ENCODE results near the gene PRDM8. TPM values are rescaled to one million over a fixed set of nuclear protein-coding genes. Genes with fewer than 3 reads are reported as not detected.
A peak's percentile ranks its signal among the peaks of the same experiment; 100 is the strongest.

PRDM8 gene
- polyA plus RNA-seq, 2 of the 4 experiments (the other 2 are of a cell fraction): 0.10 to 0.14 TPM

DNA sequence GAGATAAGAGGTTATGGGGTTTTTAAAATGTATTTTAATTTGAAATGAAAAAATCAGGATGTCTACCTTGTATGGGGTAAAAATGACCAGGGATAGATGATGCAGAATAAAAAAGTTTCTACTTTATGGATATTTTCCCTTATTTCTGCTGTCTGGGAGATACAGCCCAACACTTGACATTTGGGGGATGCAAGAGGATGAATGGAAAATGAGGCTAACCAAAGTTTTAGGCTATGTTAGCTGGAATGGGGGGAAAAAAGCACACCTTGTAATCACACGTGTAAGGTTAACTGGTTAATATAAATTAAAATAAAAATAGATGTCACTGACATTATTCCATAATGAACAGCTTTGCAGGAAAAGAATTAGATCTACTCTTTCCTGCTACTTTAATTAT, 1.1 kb downstream of the PRDM8 start:
- no peaks in the 10 kb centered on the region for H3K9me3 ChIP-seq
- peak overlapping the region; percentile 80 for H3K4me2 ChIP-seq
- TF ChIP-seq RNF2 (IDR thresholded peaks at IDR 0.05; ENCODE audit: borderline replicate concordance, low read depth): no peak; the same call in 1 of the 2 replicates
- no peak for TF ChIP-seq CHD4 (IDR thresholded peaks at IDR 0.05; ENCODE audit: borderline replicate concordance)
- TF ChIP-seq, protein P1, sequence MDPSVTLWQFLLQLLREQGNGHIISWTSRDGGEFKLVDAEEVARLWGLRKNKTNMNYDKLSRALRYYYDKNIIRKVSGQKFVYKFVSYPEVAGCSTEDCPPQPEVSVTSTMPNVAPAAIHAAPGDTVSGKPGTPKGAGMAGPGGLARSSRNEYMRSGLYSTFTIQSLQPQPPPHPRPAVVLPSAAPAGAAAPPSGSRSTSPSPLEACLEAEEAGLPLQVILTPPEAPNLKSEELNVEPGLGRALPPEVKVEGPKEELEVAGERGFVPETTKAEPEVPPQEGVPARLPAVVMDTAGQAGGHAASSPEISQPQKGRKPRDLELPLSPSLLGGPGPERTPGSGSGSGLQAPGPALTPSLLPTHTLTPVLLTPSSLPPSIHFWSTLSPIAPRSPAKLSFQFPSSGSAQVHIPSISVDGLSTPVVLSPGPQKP (IDR thresholded peaks at IDR 0.05; ENCODE audit: low read depth, low read length): no peak
- no peak for TF ChIP-seq CEBPB (IDR thresholded peaks at IDR 0.05)
- no peak for TF ChIP-seq TP53 (CRISPR knock-in tag; IDR thresholded peaks at IDR 0.05)
- TF ChIP-seq ZC3H11A (IDR thresholded peaks at IDR 0.05): no peak
- TF ChIP-seq ZSCAN20 (CRISPR knock-in tag; IDR thresholded peaks at IDR 0.05): no peak
- no peak for TF ChIP-seq CHD2 (IDR thresholded peaks at IDR 0.05; ENCODE audit: low read length, partially characterized antibody)
- no peak for TF ChIP-seq RCOR1 (IDR thresholded peaks at IDR 0.05; ENCODE audit: low read depth, low read length)
- TF ChIP-seq FOSB (CRISPR knock-in tag; IDR thresholded peaks at IDR 0.05): no peak
- no peak for TF ChIP-seq FOXS1 (CRISPR knock-in tag; IDR thresholded peaks at IDR 0.05)
- no peak for TF ChIP-seq ZFP36 (IDR thresholded peaks at IDR 0.05; ENCODE audit: borderline replicate concordance, partially characterized antibody)
- TF ChIP-seq RAD21 (conservative IDR thresholded peaks at IDR 0.05 in 1 of 2, IDR thresholded peaks at IDR 0.05 in 1 of 2): no peak
- TF ChIP-seq ZNF302 (CRISPR knock-in tag; IDR thresholded peaks at IDR 0.05): no peak
- no peak for TF ChIP-seq SMC3 (IDR thresholded peaks at IDR 0.05)
- TF ChIP-seq RFX5 (IDR thresholded peaks at IDR 0.05): no peak
- no peaks in the 10 kb centered on the region; the same call in 2 of the 3 replicates for H3K4me1 ChIP-seq
- DNase-seq (ENCODE audit: low read depth in 1 of 2, low spot score in 1 of 2) (no peak), ATAC-seq (no peak), FAIRE-seq (no peak)
- no peak overlapping the region for H3K27ac ChIP-seq
- peak overlapping the region; percentile 30; the same call in 1 of the 3 replicates for H3K4me3 ChIP-seq
- 59% methylated on average over 1 of the region's 1 CpG for WGBS (ENCODE audit: missing lambda C conversion rate)
- ChIA-PET POLR2A (no interaction called here), CTCF (interaction anchor here (1.2 kb wide), 1 partner anchor 15 kb away, joined by 5 read pairs; no protein-coding TSS in a partner anchor)

DNA sequence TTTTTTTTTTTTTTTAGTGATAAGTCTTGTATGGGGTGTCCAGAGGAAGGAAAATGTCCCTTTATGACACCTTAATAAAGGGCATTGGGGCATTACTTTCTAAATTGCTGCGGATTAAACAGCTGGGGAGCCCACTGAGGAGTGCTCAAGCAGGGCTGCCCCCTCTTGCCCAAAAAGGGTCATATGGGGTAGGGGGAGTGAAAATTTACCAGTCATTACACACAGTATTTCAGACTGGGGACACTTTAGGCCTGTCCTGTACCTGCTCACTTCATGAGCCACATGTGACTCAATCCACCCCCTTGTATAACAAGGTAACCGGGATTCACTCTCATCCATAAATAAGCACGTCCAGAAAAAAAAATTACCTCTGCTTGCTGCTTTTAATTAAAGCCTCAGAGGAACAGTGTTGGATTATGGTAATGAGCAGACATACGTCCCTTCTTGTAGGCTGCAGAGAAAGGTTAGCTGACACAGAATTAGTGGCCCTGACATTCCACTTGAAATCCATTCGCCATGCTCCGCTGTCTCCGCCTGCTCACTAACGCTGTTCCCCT, 1.8 kb downstream of the PRDM8 start:
- Histone ChIP-seq H3K27ac (no peak overlapping the region), H3K4me1 (no peaks in the 10 kb centered on the region; the same call in 2 of the 3 replicates), H3K9me3 (no peaks in the 10 kb centered on the region), H3K4me2 (no peak overlapping the region), H3K4me3 (no peak overlapping the region)
- CTCF ChIA-PET: interaction anchor here (1.2 kb wide), 1 partner anchor 15 kb away, joined by 5 read pairs; no protein-coding TSS in a partner anchor
- TF ChIP-seq TP53 (CRISPR knock-in tag; IDR thresholded peaks at IDR 0.05) (no peak), EHF (CRISPR knock-in tag; IDR thresholded peaks at IDR 0.05) (no peak), JUN (IDR thresholded peaks at IDR 0.05) (no peak), RAD21 (conservative IDR thresholded peaks at IDR 0.05 in 1 of 2, IDR thresholded peaks at IDR 0.05 in 1 of 2) (no peak), KDM1A (IDR thresholded peaks at IDR 0.05; ENCODE audit: low read depth) (no peak), ZSCAN20 (CRISPR knock-in tag; IDR thresholded peaks at IDR 0.05) (no peak), SREBF2 (IDR thresholded peaks at IDR 0.05) (no peak), NR3C1 (IDR thresholded peaks at IDR 0.05) (no peak), NPAS2 (CRISPR knock-in tag; IDR thresholded peaks at IDR 0.05; ENCODE audit: borderline replicate concordance) (no peak)
- POLR2A ChIA-PET: no interaction called here
- 84% methylated on average over 8 of the region's 8 CpGs for WGBS (ENCODE audit: missing lambda C conversion rate)
- no peak for DNase-seq (ENCODE audit: low read depth in 1 of 2, low spot score in 1 of 2)
- no peak for ATAC-seq
- no peak for FAIRE-seq

DNA sequence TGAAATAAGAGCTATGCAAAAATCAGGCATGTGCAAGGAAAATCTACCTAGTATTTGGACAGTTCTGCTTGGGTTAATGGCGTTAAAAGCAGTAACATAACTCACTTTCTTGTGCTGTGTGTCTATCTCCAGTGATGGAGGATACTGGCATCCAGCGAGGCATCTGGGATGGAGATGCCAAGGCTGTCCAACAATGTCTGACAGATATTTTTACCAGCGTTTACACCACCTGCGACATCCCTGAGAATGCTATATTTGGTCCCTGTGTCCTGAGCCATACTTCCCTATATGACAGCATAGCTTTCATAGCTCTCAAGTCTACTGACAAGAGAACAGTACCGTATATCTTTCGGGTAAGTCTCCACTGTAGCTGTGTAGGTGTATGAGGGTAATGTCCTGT, 2.6 kb downstream of the PRDM8 start:
- 52% methylated on average over 6 of the region's 6 CpGs for WGBS (ENCODE audit: missing lambda C conversion rate)
- POLR2A ChIA-PET: no interaction called here
- CTCF ChIA-PET: interaction anchor here (1.2 to 1.4 kb wide), 2 partner anchors 15 to 16 kb away, joined by 5 read pairs; no protein-coding TSS in a partner anchor

More for the DNA sequence above, 2.6 kb downstream of the PRDM8 start:
- H3K4me2 ChIP-seq: no peak overlapping the region
- ATAC-seq (no peak), DNase-seq (ENCODE audit: low read depth in 1 of 2, low spot score in 1 of 2) (no peak), FAIRE-seq (no peak)
- H3K9me3 ChIP-seq: no peaks in the 10 kb centered on the region
- no peak overlapping the region for H3K4me3 ChIP-seq
- H3K4me1 ChIP-seq: no peaks in the 10 kb centered on the region; the same call in 2 of the 3 replicates
- H3K27ac ChIP-seq: no peak overlapping the region
- no peak for TF ChIP-seq ZFP36 (IDR thresholded peaks at IDR 0.05; ENCODE audit: borderline replicate concordance, partially characterized antibody)
- TF ChIP-seq MAFK (IDR thresholded peaks at IDR 0.05; ENCODE audit: partially characterized antibody): no peak
- no peak for TF ChIP-seq RNF2 (IDR thresholded peaks at IDR 0.05; ENCODE audit: borderline replicate concordance, low read depth)
- TF ChIP-seq, protein P1 (IDR thresholded peaks at IDR 0.05; ENCODE audit: low read depth, low read length): no peak
- TF ChIP-seq CBX2 (IDR thresholded peaks at IDR 0.05; ENCODE audit: borderline replicate concordance, low read depth): no peak
- no peak for TF ChIP-seq SMC3 (IDR thresholded peaks at IDR 0.05)
- TF ChIP-seq, protein P2, sequence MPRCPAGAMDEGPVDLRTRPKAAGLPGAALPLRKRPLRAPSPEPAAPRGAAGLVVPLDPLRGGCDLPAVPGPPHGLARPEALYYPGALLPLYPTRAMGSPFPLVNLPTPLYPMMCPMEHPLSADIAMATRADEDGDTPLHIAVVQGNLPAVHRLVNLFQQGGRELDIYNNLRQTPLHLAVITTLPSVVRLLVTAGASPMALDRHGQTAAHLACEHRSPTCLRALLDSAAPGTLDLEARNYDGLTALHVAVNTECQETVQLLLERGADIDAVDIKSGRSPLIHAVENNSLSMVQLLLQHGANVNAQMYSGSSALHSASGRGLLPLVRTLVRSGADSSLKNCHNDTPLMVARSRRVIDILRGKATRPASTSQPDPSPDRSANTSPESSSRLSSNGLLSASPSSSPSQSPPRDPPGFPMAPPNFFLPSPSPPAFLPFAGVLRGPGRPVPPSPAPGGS (IDR thresholded peaks at IDR 0.05): no peak
- no peak for TF ChIP-seq JUN (IDR thresholded peaks at IDR 0.05)
- no peak for TF ChIP-seq RAD21 (conservative IDR thresholded peaks at IDR 0.05 in 1 of 2, IDR thresholded peaks at IDR 0.05 in 1 of 2)
- no peak for TF ChIP-seq KDM1A (IDR thresholded peaks at IDR 0.05; ENCODE audit: low read depth)
- no peak for TF ChIP-seq JUNB (IDR thresholded peaks at IDR 0.05)
- TF ChIP-seq, protein P3, sequence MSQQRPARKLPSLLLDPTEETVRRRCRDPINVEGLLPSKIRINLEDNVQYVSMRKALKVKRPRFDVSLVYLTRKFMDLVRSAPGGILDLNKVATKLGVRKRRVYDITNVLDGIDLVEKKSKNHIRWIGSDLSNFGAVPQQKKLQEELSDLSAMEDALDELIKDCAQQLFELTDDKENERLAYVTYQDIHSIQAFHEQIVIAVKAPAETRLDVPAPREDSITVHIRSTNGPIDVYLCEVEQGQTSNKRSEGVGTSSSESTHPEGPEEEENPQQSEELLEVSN (IDR thresholded peaks at IDR 0.05; ENCODE audit: borderline replicate concordance, low read depth): no peak
- no peak for TF ChIP-seq HEYL (CRISPR knock-in tag; IDR thresholded peaks at IDR 0.05)
- TF ChIP-seq, protein P4, sequence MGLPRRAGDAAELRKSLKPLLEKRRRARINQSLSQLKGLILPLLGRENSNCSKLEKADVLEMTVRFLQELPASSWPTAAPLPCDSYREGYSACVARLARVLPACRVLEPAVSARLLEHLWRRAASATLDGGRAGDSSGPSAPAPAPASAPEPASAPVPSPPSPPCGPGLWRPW (IDR thresholded peaks at IDR 0.05): no peak
